ENCODE measurements around the gene PCDH18.
"Not testable (repeated sequence)": the region's sequence is repeated elsewhere in the genome, so short reads cannot be mapped to it uniquely, and the experiment has no call there.

PCDH18 gene

GRCh38 chr4:137509855-137510282 is 22.4 kb downstream of the PCDH18 start:
- DNase-seq (ENCODE audit: low read depth, low spot score) = peak; percentile 36
- TF ChIP-seq, protein P1, sequence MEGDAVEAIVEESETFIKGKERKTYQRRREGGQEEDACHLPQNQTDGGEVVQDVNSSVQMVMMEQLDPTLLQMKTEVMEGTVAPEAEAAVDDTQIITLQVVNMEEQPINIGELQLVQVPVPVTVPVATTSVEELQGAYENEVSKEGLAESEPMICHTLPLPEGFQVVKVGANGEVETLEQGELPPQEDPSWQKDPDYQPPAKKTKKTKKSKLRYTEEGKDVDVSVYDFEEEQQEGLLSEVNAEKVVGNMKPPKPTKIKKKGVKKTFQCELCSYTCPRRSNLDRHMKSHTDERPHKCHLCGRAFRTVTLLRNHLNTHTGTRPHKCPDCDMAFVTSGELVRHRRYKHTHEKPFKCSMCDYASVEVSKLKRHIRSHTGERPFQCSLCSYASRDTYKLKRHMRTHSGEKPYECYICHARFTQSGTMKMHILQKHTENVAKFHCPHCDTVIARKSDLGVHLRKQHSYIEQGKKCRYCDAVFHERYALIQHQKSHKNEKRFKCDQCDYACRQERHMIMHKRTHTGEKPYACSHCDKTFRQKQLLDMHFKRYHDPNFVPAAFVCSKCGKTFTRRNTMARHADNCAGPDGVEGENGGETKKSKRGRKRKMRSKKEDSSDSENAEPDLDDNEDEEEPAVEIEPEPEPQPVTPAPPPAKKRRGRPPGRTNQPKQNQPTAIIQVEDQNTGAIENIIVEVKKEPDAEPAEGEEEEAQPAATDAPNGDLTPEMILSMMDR (IDR thresholded peaks at IDR 0.05; ENCODE audit: low read depth, low read length) = no peak
- no peak overlapping the region for H3K4me3 ChIP-seq (ENCODE audit: low read depth, low read length)
- in situ Hi-C loops (cut with HindIII; ENCODE audit: low sequenced_read_pairs) = no loop called here

DNA sequence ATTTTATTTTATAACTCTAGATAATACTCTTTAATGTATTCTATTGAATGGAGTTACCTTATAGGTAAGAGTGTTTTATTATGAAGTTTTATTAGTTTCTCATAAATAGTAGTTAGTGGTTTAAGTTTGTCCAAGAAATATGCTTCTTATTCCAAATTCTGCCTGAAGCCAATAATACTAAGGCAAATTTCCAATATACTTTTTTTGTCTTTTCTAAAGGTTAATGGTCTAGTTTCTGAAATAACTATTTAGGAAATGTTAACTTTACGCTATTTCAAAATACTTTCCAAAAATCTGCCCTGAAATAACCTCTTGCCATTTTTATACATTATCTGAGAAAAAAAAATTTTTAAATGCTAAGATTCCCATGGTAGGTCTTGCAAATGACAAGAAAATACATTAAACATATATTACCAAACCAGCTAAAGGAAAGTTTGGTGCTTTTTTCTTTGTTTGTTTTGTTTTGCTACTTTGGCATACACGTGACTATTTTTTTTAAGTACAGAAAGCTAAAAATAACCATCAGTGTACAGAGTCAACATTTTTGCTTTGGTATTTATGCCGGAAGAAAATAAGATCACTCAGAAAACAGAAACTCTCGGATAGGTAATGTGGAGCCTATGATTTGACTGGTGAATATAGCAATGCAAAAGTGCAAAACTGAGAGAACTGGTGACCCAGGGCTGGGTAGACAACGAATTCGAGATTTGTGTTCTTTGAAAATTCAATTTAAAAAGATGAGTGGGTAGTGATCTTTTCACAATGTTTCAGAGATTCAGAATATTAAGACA is 29.8 kb downstream of the PCDH18 start:
- H3K4me3 ChIP-seq (ENCODE audit: low read depth, low read length) = no peak overlapping the region
- DNase-seq (ENCODE audit: low read depth, low spot score) = no peak
- TF ChIP-seq, protein P1 (IDR thresholded peaks at IDR 0.05; ENCODE audit: low read depth, low read length) = no peak
- in situ Hi-C loops (cut with HindIII; ENCODE audit: low sequenced_read_pairs) = no loop called here

- DNase-seq (ENCODE audit: low read depth, low spot score); H3K4me3 ChIP-seq (ENCODE audit: low read depth, low read length); in situ Hi-C loops (cut with HindIII; ENCODE audit: low sequenced_read_pairs): not testable (repeated sequence)
These were observed 36.0 kb downstream of the PCDH18 start for GRCh38 chr4:137496267-137496666.

GRCh38 chr4:137495578-137495977 is 36.7 kb downstream of the PCDH18 start:
- H3K4me3 ChIP-seq (ENCODE audit: low read depth, low read length) = no peak overlapping the region
- in situ Hi-C loops (cut with HindIII; ENCODE audit: low sequenced_read_pairs) = no loop called here
- no peak for DNase-seq (ENCODE audit: low read depth, low spot score)
- TF ChIP-seq, protein P1 (IDR thresholded peaks at IDR 0.05; ENCODE audit: low read depth, low read length) = no peak

DNA sequence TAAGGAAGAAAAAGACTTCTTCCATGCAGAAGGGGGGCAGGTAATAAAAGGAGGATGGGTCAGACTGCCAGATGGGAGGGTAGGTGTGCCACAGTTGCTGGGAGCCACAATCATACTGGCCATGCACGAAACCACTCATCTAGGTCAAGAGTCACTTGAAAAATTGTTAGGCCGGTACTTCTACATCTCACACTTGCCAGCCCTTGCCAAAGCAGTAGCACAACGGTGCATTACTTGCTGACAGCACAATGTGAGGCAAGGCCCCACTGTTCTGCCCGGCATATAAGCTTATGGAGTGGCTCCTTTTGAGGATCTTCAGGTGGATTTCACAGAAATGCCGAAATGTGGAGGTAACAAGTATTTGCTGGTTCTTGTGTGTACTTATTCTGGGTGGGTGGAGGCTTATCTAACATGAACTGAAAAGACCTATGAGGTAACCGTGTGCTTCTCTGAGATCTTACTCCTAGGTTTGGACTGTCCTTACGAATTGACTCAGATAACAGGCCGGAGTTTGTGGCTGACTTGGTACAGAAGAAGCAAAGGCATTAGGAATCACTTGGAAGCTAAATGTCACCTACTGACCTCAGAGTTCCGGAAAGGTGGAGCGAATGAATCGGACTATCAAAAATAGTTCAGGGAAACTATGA is 48.9 kb downstream of the PCDH18 start:
- in situ Hi-C loops (cut with HindIII; ENCODE audit: low sequenced_read_pairs); H3K4me3 ChIP-seq (ENCODE audit: low read depth, low read length); DNase-seq (ENCODE audit: low read depth, low spot score): not testable (repeated sequence)

DNA sequence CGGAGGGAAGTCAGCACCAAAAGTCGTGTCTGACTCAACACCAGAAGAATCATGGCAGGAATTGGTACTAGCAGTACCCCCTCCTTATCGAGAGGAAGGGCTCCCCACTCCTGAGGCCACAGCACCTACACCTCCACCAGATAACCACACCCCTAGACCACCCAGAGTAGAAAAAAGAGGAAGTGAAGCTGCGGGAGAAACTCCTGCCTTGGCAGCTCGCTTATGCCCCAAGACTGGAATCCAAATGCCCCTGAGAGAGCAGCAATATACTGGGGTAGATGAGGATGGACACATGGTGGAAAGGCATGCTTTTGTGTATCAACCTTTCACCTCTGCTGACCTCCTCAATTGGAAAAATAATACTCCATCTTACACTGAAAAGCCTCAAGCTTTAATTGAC is 52.6 kb downstream of the PCDH18 start:
- in situ Hi-C loops (cut with HindIII; ENCODE audit: low sequenced_read_pairs) = not testable (repeated sequence)

GRCh38 chr4:137476345-137476744 is 55.9 kb downstream of the PCDH18 start:
- no peak overlapping the region for H3K4me3 ChIP-seq (ENCODE audit: low read depth, low read length)
- in situ Hi-C loops (cut with HindIII; ENCODE audit: low sequenced_read_pairs) = no loop called here
- TF ChIP-seq, protein P1 (IDR thresholded peaks at IDR 0.05; ENCODE audit: low read depth, low read length) = no peak
- DNase-seq (ENCODE audit: low read depth, low spot score) = no peak

More for the DNA sequence above, 52.6 kb downstream of the PCDH18 start:
- not testable (repeated sequence) for H3K4me3 ChIP-seq (ENCODE audit: low read depth, low read length); DNase-seq (ENCODE audit: low read depth, low spot score)

DNA sequence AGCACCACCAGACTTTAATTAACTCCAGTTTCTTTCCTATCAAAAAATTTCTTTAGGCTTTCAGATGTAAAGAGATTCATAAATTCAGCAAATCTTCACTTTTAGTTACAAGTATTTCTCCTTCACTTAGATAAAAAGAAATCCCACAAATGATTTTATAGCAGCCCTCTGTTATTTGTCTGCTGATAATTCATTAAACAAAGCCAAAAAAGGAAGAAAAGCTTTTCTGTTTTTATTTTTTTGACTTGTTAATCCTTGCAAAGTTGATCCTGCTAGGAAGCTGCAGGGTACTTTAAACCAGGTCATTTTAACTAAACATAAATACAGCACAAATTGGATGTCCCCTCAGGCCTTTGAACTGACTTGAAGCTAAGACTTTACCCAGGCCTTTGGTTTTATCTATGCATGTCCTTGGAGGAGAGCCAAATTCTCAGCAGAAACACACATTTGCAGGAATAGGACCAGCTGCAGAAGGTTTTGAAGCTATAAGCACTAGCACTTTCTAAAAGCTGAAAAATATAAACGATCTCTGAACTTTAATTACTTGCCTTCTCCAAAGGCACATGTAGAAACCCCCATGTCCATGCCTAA is 57.5 kb downstream of the PCDH18 start:
- DNase-seq (ENCODE audit: low read depth, low spot score) = peak; percentile 79
- TF ChIP-seq, protein P1 (IDR thresholded peaks at IDR 0.05; ENCODE audit: low read depth, low read length) = no peak
- no peak overlapping the region for H3K4me3 ChIP-seq (ENCODE audit: low read depth, low read length)
- in situ Hi-C loops (cut with HindIII; ENCODE audit: low sequenced_read_pairs) = no loop called here

Measured in astrocyte of the spinal cord (primary cell).